Brain microvascular endothelial cell (primary cell): Measurements from ENCODE around the gene PHACTR1.

Source experiments
- DNase-seq: peaks from one replicate; pipeline ENCODE4 v3.0.0-alpha.2; 2020
- H3K27ac ChIP-seq: fragments of 250-450 bp; sonication (Bioruptor Pico); 2 replicates; pipeline ENCODE4 v1.5.1; 2020; ENCODE audit warnings: mild to moderate bottlenecking, moderate library complexity
- H3K27me3 ChIP-seq: fragments of 250-450 bp; sonication (Bioruptor Pico); replicated peaks from 2 replicates; pipeline ENCODE4 v1.5.1; 2020; ENCODE audit warnings: mild to moderate bottlenecking
- H3K36me3 ChIP-seq: fragments of 250-450 bp; sonication (Bioruptor Pico); replicated peaks from 2 replicates; pipeline ENCODE4 v1.5.1; 2020; ENCODE audit warnings: mild to moderate bottlenecking
- H3K4me3 ChIP-seq: 2 replicates; pipeline ENCODE4 v1.5.1; 2011; ENCODE audit warnings: low read depth, mild to moderate bottlenecking, control low read depth, low read length, moderate library complexity
- CTCF ChIP-seq: IDR thresholded peaks from 2 replicates; pipeline ENCODE4 v1.5.1; 2011; ENCODE audit warnings: low read depth, mild to moderate bottlenecking, moderate library complexity, low read length, control low read depth, inconsistent platforms; ENCODE audit errors: missing control alignments
- in situ Hi-C: cut with HindIII; loops from 2 replicates; pipeline ENCODE4 v1.10.0; 2017; ENCODE audit warnings: low sequenced_read_pairs, low pct_ligation_motif_present

PHACTR1 gene

GRCh38 chr6:13302291-13302690 lies 585.7 kb downstream of the PHACTR1 start:
- DNase-seq, result no peak
- peaks cover 6% of the 10 kb centered on the region for H3K36me3 ChIP-seq
- peak overlapping the region; percentile 95 for H3K27ac ChIP-seq
- no peak overlapping the region for H3K4me3 ChIP-seq
- in situ Hi-C loops, result no loop called here
- H3K27me3 ChIP-seq, result no peaks in the 10 kb centered on the region
- no peak for TF ChIP-seq CTCF

- in situ Hi-C loops, result no loop called here
- TF ChIP-seq CTCF, result no peak
Measured at GRCh38 chr6:13302751-13303667, 586.4 kb downstream of the PHACTR1 start.

GRCh38 chr6:13303668-13304017 lies 587.1 kb downstream of the PHACTR1 start:
- in situ Hi-C loops, result no loop called here
- H3K36me3 ChIP-seq, result peaks cover 6% of the 10 kb centered on the region
- TF ChIP-seq CTCF, result no peak
- H3K27ac ChIP-seq, result peak overlapping the region; percentile 95
- H3K27me3 ChIP-seq, result no peaks in the 10 kb centered on the region
- H3K4me3 ChIP-seq, result no peak overlapping the region
- peak; percentile 79 for DNase-seq

More at GRCh38 chr6:13302751-13303667, 586.4 kb downstream of the PHACTR1 start:
- Histone ChIP-seq H3K36me3 (peaks cover 6% of the 10 kb centered on the region), H3K4me3 (no peak overlapping the region), H3K27ac (peak overlapping the region; percentile 95), H3K27me3 (no peaks in the 10 kb centered on the region)
- peak; percentile 99 for DNase-seq

GRCh38 chr6:13304101-13304500 lies 587.5 kb downstream of the PHACTR1 start:
- Histone ChIP-seq H3K36me3 (peaks cover 6% of the 10 kb centered on the region), H3K27ac (peak overlapping the region; percentile 95), H3K27me3 (no peaks in the 10 kb centered on the region), H3K4me3 (no peak overlapping the region)
- DNase-seq, result no peak
- in situ Hi-C loops, result no loop called here
- TF ChIP-seq CTCF, result no peak

- peak overlapping the region; percentile 95 for H3K27ac ChIP-seq
- no peak for TF ChIP-seq CTCF
- no peaks in the 10 kb centered on the region for H3K27me3 ChIP-seq
- H3K36me3 ChIP-seq, result peaks cover 6% of the 10 kb centered on the region
- no peak for DNase-seq
- in situ Hi-C loops, result no loop called here
- no peak overlapping the region for H3K4me3 ChIP-seq
Measured at GRCh38 chr6:13304580-13305260, 588.2 kb downstream of the PHACTR1 start.
